GM12892 (cell line): ENCODE data around the gene ALDOA.

Source experiments
- DNase-seq: peaks from one replicate; pipeline ENCODE4 v3.0.0; 2011; ENCODE audit not compliant: insufficient read length
- FAIRE-seq: peaks from 2 replicates; lab custom pipeline; 2011; peaks lifted over from hg19 to GRCh38; lab: Jason Lieb, UNC
- POLR2A ChIP-seq: IDR thresholded peaks from 2 replicates; pipeline ENCODE4 v1.6.1; 2011; ENCODE audit warnings: low read depth, low read length, control low read depth
- POLR2AphosphoS5 ChIP-seq: IDR thresholded peaks from 2 replicates; pipeline ENCODE4 v1.6.1; 2011; ENCODE audit warnings: low read depth, low read length, control low read depth
- TAF1 ChIP-seq: IDR thresholded peaks from 2 replicates; pipeline ENCODE4 v1.6.1; 2011; ENCODE audit warnings: low read depth, mild to moderate bottlenecking, control low read depth, low read length, borderline replicate concordance

ALDOA gene

GRCh38 chr16:30046588-30046987, 19.0 kb upstream of the ALDOA start:
- TF ChIP-seq POLR2A (no peak), TAF1 (no peak), POLR2AphosphoS5 (no peak)
- no peak for FAIRE-seq

DNA sequence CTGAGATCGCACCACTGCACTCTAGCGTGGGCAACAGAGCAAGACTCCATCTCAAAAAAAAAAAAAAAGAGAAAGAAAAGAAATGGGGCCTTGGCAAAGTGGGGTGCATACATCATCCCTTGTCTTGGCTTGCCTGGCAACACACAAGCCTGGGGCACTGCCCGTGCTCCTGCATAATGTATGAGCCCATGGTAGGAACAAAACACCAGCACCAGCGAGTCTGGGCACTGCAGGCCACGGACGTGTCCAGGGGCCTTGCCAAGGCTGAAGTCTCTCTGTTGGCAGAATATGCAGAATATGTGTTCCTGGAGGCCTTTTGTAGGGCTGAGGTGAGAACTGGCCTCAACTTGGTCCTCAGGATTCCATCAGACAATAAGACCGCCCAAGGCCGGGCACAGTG, 15.7 kb upstream of the ALDOA start:
- no peak for FAIRE-seq
- TF ChIP-seq TAF1 (no peak), POLR2A (no peak), POLR2AphosphoS5 (no peak)
- DNase-seq = no peak

More at GRCh38 chr16:30046588-30046987, 19.0 kb upstream of the ALDOA start:
- no peak for DNase-seq

DNA sequence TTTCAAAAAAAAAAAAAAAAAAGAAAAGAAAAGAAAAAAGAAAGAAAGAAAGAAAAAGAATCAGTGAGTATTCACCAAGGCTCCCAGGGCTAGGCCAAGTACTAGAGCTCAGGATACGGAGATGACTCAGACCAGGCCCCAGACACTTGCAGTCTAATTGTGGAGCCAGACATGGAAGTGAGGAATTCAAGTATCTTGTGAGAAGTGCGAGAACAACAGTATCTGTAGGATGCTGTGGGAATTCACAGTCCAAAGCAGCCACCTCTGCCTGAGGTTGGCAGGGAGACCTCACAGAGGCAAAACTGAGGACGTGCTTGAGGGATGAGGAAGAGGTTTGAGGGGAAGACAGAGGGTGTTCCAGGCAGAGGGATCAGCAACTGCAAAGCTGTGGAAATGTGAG, 14.0 kb upstream of the ALDOA start:
- TF ChIP-seq POLR2A = no peak
- no peak for FAIRE-seq
- DNase-seq = no peak

DNA sequence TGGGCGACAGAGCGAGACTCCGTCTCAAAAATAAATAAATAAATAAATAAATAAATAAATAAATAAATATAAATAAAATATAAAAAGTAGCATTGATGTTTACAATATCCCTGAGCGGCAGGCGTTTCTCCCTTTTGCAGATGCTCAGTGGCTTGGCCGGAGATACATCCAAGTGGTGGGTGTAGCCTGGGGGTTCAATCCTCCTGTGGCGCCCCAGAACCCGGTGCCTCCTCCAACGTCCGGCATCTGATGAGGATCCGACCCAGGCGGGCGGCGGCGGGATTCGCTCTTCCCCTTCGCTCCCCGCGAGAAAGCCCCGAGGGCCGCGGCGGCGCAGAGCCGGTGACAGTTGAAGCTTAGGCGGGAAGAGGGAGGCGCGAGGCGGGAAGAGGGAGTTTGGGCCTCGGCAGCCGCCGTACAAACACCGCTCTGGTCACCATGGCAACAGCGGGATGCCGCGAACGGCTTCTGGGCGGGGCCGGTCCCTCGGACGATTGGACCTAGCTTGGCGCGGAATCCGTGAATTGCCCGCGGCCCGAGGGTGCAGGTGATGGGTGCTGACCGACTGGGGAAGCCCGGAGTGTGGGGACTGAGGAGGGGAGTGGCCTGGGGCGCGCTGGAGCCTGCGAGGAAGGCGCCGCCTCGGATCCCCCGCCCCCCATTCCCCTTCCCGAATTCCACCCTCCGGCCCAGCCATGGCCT, 12.7 kb upstream of the ALDOA start:
- DNase-seq (peak; percentile 97), FAIRE-seq (peak; percentile 84)
- TF ChIP-seq TAF1 = no peak
- TF ChIP-seq POLR2A = peak; percentile 51; the same call in 1 of the 2 replicates

DNA sequence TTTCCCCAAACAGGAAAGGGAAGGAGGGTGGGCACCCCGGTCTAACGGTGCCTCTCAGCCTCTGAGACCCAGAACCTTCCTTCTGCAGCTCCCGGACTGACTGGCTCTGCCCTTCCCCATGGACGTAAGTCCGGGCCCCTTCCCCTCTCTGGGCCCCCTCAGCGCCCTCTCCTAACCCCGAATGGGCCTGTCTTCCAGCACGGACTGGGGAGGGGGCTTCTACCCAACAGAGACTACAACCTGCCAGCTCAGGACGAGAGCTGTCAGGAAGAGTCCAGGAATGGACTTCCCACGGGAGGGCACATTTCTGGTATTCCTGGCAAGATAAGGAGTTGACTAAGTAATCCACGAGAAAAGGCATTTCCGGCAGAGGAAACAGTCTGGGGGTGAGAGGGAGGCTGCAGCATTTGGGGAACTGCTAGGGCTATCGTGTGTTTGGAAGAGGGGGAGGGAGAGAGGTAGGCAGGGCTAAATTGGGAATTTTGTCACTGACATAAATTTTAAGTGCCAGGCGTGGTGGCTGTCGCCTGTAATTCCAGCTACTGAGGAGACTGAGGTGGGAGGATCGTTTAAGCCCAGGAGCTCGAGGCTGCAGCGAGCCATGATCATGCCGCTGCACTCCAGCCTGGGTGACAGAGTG, 12.1 kb upstream of the ALDOA start:
- FAIRE-seq (no peak), DNase-seq (no peak)
- TF ChIP-seq TAF1 (no peak), POLR2A (no peak), POLR2AphosphoS5 (no peak)

DNA sequence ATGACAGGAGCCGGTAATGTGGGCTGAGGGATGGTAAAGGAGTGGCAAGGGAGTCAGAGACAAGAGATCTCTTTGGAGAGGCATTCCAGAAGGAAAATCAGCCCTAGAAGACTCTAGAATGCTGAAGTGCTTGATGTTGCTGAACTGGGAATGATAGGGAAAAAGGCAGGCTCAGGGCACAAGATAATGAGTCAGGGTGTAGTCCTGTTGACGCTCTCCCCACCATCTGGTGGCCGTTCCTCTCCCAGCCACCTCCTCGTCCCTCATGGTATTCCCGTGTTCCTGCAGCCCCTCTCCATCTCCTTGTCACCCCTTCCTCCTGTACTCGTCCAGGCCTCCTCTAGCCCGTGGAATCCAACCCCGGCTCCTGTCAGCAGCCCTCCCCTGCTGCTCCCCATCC, 11.1 kb upstream of the ALDOA start:
- no peak for DNase-seq
- TF ChIP-seq POLR2AphosphoS5 = no peak
- TF ChIP-seq TAF1 = no peak
- TF ChIP-seq POLR2A = no peak

DNA sequence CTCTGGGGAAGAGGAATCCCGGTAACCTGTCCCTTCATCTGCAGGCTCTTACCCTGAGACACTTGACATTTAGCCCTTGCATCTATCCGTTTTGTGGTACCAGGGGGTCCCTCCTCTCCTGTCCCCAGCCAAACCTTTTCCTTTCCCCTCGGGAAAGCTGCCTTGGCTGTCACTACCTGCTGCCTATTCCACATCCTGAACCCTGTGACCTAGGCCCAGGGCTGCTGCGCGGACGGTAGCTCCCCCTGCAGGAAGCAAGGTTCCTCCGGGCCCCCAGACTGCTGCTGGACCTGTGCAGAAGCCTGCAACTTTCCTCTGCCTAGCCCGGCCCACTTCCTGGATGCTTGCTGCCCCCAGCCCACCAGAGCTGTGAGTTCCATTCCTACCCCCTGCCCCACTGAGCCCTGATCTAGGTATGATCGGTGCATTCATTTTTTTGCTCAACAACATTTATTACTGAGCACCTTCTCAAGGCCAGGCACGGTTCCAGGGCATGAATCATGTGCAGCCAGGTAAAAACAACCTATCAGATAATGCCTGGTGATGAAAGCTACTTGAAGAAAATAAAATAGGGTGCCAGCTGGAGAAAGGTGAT, 10.5 kb upstream of the ALDOA start:
- no peak for FAIRE-seq

More for the DNA sequence above, 11.1 kb upstream of the ALDOA start:
- no peak for FAIRE-seq

GRCh38 chr16:30060346-30060745, 5.2 kb upstream of the ALDOA start:
- DNase-seq (no peak), FAIRE-seq (no peak)

More for the DNA sequence above, 10.5 kb upstream of the ALDOA start:
- peak; percentile 56 for DNase-seq
- TF ChIP-seq POLR2AphosphoS5 = no peak
- TF ChIP-seq POLR2A = no peak
- TF ChIP-seq TAF1 = no peak

GRCh38 chr16:30060836-30061554, 4.6 kb upstream of the ALDOA start:
- DNase-seq (no peak), FAIRE-seq (no peak)
- TF ChIP-seq TAF1 (no peak), POLR2AphosphoS5 (no peak), POLR2A (no peak)

More at GRCh38 chr16:30060346-30060745, 5.2 kb upstream of the ALDOA start:
- no peak for TF ChIP-seq TAF1
- no peak for TF ChIP-seq POLR2AphosphoS5
- no peak for TF ChIP-seq POLR2A

DNA sequence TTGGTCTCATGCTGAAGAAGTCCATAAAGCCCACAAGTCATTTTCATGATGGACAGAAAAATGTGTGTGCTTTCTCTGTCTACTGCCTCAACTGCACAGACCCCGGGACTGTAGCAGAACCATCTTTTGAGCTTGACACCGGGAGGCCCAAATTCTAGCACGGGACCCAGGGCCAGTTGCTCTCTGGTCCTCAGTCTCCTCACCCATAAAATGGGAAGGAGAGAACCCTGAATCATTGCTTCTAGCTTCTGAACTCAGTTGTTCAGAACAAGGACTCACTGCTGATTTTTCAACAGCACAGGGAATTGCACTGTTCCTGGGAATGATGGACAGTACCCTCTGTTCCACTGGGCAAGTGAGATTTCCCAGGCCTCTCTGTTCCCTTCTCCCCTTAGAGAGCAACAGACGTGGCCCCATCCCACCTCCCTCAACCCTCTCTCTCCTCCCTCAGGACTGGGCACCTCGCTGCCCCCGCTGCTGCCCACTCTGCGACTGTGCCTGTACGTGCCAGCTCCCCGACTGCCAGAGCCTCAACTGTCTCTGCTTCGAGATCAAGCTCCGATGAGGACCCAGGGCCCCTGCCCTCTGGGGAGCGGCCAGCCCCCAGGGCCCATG, 2.2 kb upstream of the ALDOA start:
- FAIRE-seq (no peak), DNase-seq (no peak)
- TF ChIP-seq POLR2AphosphoS5 = no peak
- TF ChIP-seq POLR2A = no peak
- no peak for TF ChIP-seq TAF1

DNA sequence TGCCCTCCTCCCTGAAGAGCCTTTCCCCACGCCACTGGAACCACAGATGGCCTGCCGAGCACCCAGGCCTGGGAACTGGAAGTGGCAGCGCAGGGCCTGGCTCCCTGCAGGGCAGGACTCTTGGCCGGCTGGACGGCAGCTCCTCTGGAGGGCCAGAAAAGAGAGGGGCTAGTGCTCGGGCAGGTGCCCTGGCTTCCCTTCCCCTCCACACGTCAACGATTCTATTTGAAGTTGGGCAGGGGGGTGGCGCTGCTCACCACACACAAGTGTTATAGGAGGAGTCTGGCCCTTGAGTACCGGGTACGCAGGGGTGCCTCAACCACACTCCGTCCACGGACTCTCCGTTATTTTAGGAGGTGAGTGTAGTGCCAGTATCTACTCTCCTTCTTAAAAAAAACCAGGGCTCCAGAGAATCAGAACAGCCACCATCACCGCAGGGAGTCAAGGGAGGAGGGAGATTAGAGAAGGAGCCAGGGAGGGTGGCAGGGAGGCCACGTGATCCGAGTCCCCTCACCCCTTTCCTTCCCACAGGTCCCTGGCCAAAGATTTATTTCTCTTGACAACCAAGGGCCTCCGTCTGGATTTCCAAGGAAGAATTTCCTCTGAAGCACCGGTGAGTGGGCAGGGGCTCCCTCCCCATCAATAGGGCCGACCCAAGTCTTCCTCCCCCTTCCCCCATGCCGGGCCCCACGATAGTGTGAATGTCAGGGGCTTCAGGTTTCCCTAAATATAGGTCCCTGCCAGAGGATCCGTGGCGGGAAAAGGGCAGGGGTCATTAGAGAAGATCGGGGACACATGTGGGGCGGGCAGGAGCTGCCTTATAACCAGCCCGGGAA, 1.4 kb upstream of the ALDOA start:
- TF ChIP-seq TAF1 (no peak; the same call in 1 of the 2 replicates), POLR2AphosphoS5 (peak; percentile 44; the same call in 1 of the 2 replicates)
- no peak for FAIRE-seq
- peak; percentile 70 for DNase-seq

- TF ChIP-seq POLR2AphosphoS5 (no peak), POLR2A (no peak), TAF1 (no peak)
- FAIRE-seq = no peak
- DNase-seq = no peak
These were observed 845 bp upstream of the ALDOA start for GRCh38 chr16:30064729-30065101.
